H9 (cell line): ENCODE results near the gene SAFB. TPM values are rescaled to one million over a fixed set of nuclear protein-coding genes. Genes with fewer than 3 reads are reported as not detected.

Experiments
- DNase-seq: peaks from one replicate; pipeline ENCODE4 v3.0.0-alpha.2; 2017
- H2AFZ ChIP-seq: one replicate; pipeline ENCODE4 v1.6.1; 2013; ENCODE audit warnings: mild to moderate bottlenecking, low read length, control low read depth, moderate library complexity
- H2AK5ac ChIP-seq: 2 replicates; pipeline ENCODE4 v1.6.1; 2013; ENCODE audit warnings: low read length, control low read depth, mixed read lengths; ENCODE audit not compliant: insufficient read length
- H2BK120ac ChIP-seq: one replicate; pipeline ENCODE4 v1.6.1; 2013; ENCODE audit warnings: low read depth, mild to moderate bottlenecking, low read length, control low read depth, inconsistent platforms; ENCODE audit not compliant: poor library complexity, severe bottlenecking
- H2BK12ac ChIP-seq: 2 replicates; pipeline ENCODE4 v1.6.1; 2013; ENCODE audit warnings: low read length, control low read depth, mixed read lengths, low read depth; ENCODE audit not compliant: insufficient read length
- H2BK15ac ChIP-seq: 2 replicates; pipeline ENCODE4 v1.6.1; 2013; ENCODE audit warnings: low read depth, low read length, control low read depth
- H2BK20ac ChIP-seq: one replicate; pipeline ENCODE4 v1.6.1; 2013; ENCODE audit warnings: low read depth, mild to moderate bottlenecking, low read length, control low read depth, inconsistent platforms; ENCODE audit not compliant: poor library complexity, severe bottlenecking
- H2BK5ac ChIP-seq: 2 replicates; pipeline ENCODE4 v1.6.1; 2013; ENCODE audit warnings: low read length, control low read depth, mixed read lengths; ENCODE audit not compliant: insufficient read length
- H3K14ac ChIP-seq: 2 replicates; pipeline ENCODE4 v1.6.1; 2013; ENCODE audit warnings: low read length, control low read depth; ENCODE audit not compliant: insufficient read depth
- H3K18ac ChIP-seq: 2 replicates; pipeline ENCODE4 v1.6.1; 2013; ENCODE audit warnings: low read depth, mild to moderate bottlenecking, mixed read lengths, low read length, control low read depth; ENCODE audit not compliant: insufficient read length
- H3K23ac ChIP-seq: 2 replicates; pipeline ENCODE4 v1.6.1; 2013; ENCODE audit warnings: low read length, control low read depth, mixed read lengths, low read depth; ENCODE audit not compliant: insufficient read length
- H3K23me2 ChIP-seq: 2 replicates; pipeline ENCODE4 v1.6.1; 2013; ENCODE audit warnings: low read depth, mild to moderate bottlenecking, mixed read lengths, low read length, control low read depth; ENCODE audit not compliant: insufficient read length, poor library complexity, severe bottlenecking
- H3K27ac ChIP-seq: 2 replicates; pipeline ENCODE4 v1.5.1; 2013; ENCODE audit warnings: low read length, control low read depth, mixed read lengths, low read depth; ENCODE audit not compliant: insufficient read length
- H3K27me3 ChIP-seq: 2 replicates; pipeline ENCODE4 v1.6.1; 2013; ENCODE audit warnings: low read length, control low read depth, inconsistent platforms; ENCODE audit not compliant: insufficient read depth
- H3K4ac ChIP-seq: 2 replicates; pipeline ENCODE4 v1.6.1; 2013; ENCODE audit warnings: low read depth, mild to moderate bottlenecking, control low read depth, inconsistent platforms, low read length, moderate library complexity
- H3K4me1 ChIP-seq: 2 replicates; pipeline ENCODE4 v1.6.1; 2013; ENCODE audit warnings: low read length, control low read depth, inconsistent platforms; ENCODE audit not compliant: insufficient read depth
- H3K4me2 ChIP-seq: 2 replicates; pipeline ENCODE4 v1.6.1; 2013; ENCODE audit warnings: low read length, control low read depth, mixed read lengths; ENCODE audit not compliant: insufficient read length, insufficient read depth
- H3K56ac ChIP-seq: 2 replicates; pipeline ENCODE4 v1.6.1; 2013; ENCODE audit warnings: low read depth, mild to moderate bottlenecking, mixed read lengths, low read length, control low read depth; ENCODE audit not compliant: insufficient read length
- H3K79me1 ChIP-seq: 2 replicates; pipeline ENCODE4 v1.6.1; 2013; ENCODE audit warnings: low read depth, mild to moderate bottlenecking, moderate library complexity, low read length, control low read depth, inconsistent platforms; ENCODE audit not compliant: insufficient read depth, poor library complexity, severe bottlenecking
- H3K79me2 ChIP-seq: 2 replicates; pipeline ENCODE4 v1.6.1; 2013; ENCODE audit warnings: low read length, control low read depth, inconsistent platforms; ENCODE audit not compliant: insufficient read depth
- H3K9ac ChIP-seq: 2 replicates; pipeline ENCODE4 v1.6.1; 2013; ENCODE audit warnings: low read length, control low read depth, mixed read lengths; ENCODE audit not compliant: insufficient read length; ENCODE audit errors: extremely low read depth
- H3K9me3 ChIP-seq: one replicate; pipeline ENCODE4 v1.6.1; 2013; ENCODE audit warnings: low read depth, low read length, inconsistent platforms; ENCODE audit not compliant: control insufficient read depth
- H3T11ph ChIP-seq: one replicate; pipeline ENCODE4 v1.6.1; 2013; ENCODE audit warnings: mild to moderate bottlenecking, low read length, control low read depth, inconsistent platforms
- H4K20me1 ChIP-seq: one replicate; pipeline ENCODE4 v1.6.1; 2013; ENCODE audit not compliant: control insufficient read depth, insufficient read length, insufficient read depth
- H4K5ac ChIP-seq: 2 replicates; pipeline ENCODE4 v1.6.1; 2013; ENCODE audit warnings: low read depth, mild to moderate bottlenecking, mixed read lengths, low read length, control low read depth; ENCODE audit not compliant: insufficient read length
- H4K8ac ChIP-seq: replicated peaks from 2 replicates; pipeline ENCODE4 v1.6.1; 2013; ENCODE audit warnings: low read length, control low read depth, mixed read lengths, low read depth; ENCODE audit not compliant: insufficient read length
- H4K91ac ChIP-seq: 2 replicates; pipeline ENCODE4 v1.6.1; 2013; ENCODE audit warnings: low read depth, mild to moderate bottlenecking, moderate library complexity, mixed read lengths, low read length, control low read depth; ENCODE audit not compliant: insufficient read length
- H3K27ac Mint-ChIP-seq, 3 experiments: 2 replicates in 2 of 3; 3 replicates in 1 of 3; pipeline ENCODE4 v1.8.0; 2020 to 2021; ENCODE audit warnings: mixed read lengths in 3 of 3, mild to moderate bottlenecking in 1 of 3, moderate library complexity in 1 of 3
- H3K27me3 Mint-ChIP-seq: 2 replicates; pipeline ENCODE4 v1.8.0; 2021; ENCODE audit warnings: low read depth, mild to moderate bottlenecking, moderate library complexity, mixed read lengths
- H3K36me3 Mint-ChIP-seq, 3 experiments: 2 replicates in 2 of 3; 3 replicates in 1 of 3; pipeline ENCODE4 v1.8.0; 2020 to 2021; ENCODE audit warnings: low read depth in 3 of 3, mixed read lengths in 3 of 3; ENCODE audit not compliant: insufficient read depth in 1 of 3
- H3K4me1 Mint-ChIP-seq, 2 experiments: 2 replicates each; pipeline ENCODE4 v1.8.0; 2020; ENCODE audit warnings: mixed read lengths in 2 of 2
- H3K4me3 Mint-ChIP-seq, 2 experiments: 2 replicates in 1 of 2; 3 replicates in 1 of 2; pipeline ENCODE4 v1.8.0; 2020 to 2021; ENCODE audit warnings: mild to moderate bottlenecking in 2 of 2, mixed read lengths in 2 of 2, moderate library complexity in 1 of 2
- H3K9me3 Mint-ChIP-seq, 2 experiments: 2 replicates in 1 of 2; 3 replicates in 1 of 2; pipeline ENCODE4 v1.8.0; 2020; ENCODE audit warnings: mild to moderate bottlenecking in 2 of 2, mixed read lengths in 2 of 2, moderate library complexity in 1 of 2
- WGBS: extraction: QIAGEN DNeasy Blood & Tissue Kit; methylation state at CpG from one replicate; pipeline ENCODE4 v1.1.7; 2013; ENCODE audit warnings: missing lambda C conversion rate, low lambda C conversion rate, mixed read lengths; ENCODE audit not compliant: insufficient read length; ENCODE audit errors: extremely low coverage; 5-methylcytosine and 5-hydroxymethylcytosine counted together
- total RNA-seq: library from RNA; stranded (reverse); gene quantifications from 2 replicates; pipeline ENCODE4 v1.2.1, GENCODE V29; 2021
- TF ChIP-seq, protein P1 (sequence below): fragments of 200-600 bp; sonication (generic); conservative IDR thresholded peaks from 3 replicates; pipeline ENCODE4 v1.8.0; 2021; ENCODE audit warnings: antibody characterized with exemption, mild to moderate bottlenecking

SAFB gene
- total RNA-seq, 1 experiment from 2014 or later: 110 TPM

DNA sequence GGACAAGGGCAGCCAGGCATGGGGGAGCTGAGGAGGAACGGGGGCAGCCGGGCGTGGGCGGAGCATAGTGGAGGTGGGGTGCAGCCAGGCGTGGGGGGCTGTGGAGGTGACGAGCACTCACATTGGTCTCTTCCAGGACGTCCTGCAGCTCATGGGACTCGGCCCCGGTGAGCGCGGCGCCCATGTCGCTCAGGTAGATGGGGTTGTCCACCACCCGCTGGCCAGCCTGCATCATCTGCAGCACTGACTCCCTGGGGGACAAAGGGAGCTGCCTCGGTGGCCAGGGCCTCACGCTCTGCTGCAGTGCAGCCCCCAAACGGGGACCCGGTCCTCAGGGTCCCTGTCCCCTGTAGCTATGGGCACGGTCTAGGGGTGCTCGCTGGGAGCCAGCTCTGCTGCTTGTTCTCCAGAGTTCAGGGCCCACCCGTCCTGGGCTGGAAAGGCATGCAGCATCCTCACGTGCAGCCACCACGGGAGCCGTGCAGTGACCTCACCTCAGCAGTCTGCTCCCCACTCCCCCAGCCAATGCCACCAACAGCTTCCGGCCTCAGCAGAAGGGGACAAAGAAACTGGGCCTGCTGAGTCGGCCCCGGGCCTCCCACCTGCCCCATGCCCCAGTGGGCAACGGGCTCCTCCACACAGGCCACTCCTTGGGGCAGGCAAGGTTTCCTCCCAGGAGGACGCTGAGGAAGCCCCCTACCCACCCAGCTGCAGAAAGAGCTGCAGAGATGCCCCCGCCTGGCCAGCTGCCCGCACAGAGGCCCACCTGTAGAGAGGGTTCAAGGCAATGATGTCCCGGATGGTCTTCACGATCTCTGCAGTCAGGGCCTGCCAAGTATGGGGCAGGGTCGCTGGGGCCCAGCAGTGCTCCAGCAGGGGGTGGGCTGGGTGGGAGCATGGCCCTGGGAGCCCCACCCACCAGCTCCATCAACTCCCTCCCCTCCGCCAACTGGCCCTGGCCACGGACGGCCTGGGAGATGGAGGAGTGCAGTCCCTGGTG lies 85.0 kb downstream of the SAFB start:
- no peak overlapping the region for H3T11ph ChIP-seq
- no peaks in the 10 kb centered on the region for H3K9me3 ChIP-seq
- no peak overlapping the region for H2BK12ac ChIP-seq
- H3K27me3 ChIP-seq: no peaks in the 10 kb centered on the region
- no peaks in the 10 kb centered on the region; the same call in 1 of the 2 replicates for H3K27me3 Mint-ChIP-seq
- H4K91ac ChIP-seq: no peak overlapping the region
- no peak overlapping the region for H3K27ac ChIP-seq
- no peak overlapping the region for H3K4me2 ChIP-seq
- no peak overlapping the region for H2AK5ac ChIP-seq
- H3K4ac ChIP-seq: no peak overlapping the region
- H3K27ac Mint-ChIP-seq: no peak overlapping the region
- no peak overlapping the region for H3K4me3 Mint-ChIP-seq
- no peak overlapping the region for H3K14ac ChIP-seq
- no peak overlapping the region for H2BK20ac ChIP-seq
- H3K79me2 ChIP-seq: no peaks in the 10 kb centered on the region
- H4K5ac ChIP-seq: no peak overlapping the region
- H4K20me1 ChIP-seq: no peaks in the 10 kb centered on the region
- no peak overlapping the region for H2BK15ac ChIP-seq
- H3K18ac ChIP-seq: no peak overlapping the region
- no peak overlapping the region for H3K9ac ChIP-seq
- H2BK120ac ChIP-seq: no peak overlapping the region
- H3K23ac ChIP-seq: no peak overlapping the region
- no peak overlapping the region for H3K56ac ChIP-seq
- no peaks in the 10 kb centered on the region for H3K4me1 ChIP-seq
- H3K23me2 ChIP-seq: peaks cover 2% of the 10 kb centered on the region
- no peak overlapping the region for H2BK5ac ChIP-seq
- H3K36me3 Mint-ChIP-seq: peaks cover 48 to 92% (median 74%) of the 10 kb centered on the region in 3 experiments
- no peak overlapping the region for H2AFZ ChIP-seq
- H4K8ac ChIP-seq: no peak overlapping the region
- H3K4me1 Mint-ChIP-seq: no peaks in the 10 kb centered on the region
- TF ChIP-seq, protein P1, sequence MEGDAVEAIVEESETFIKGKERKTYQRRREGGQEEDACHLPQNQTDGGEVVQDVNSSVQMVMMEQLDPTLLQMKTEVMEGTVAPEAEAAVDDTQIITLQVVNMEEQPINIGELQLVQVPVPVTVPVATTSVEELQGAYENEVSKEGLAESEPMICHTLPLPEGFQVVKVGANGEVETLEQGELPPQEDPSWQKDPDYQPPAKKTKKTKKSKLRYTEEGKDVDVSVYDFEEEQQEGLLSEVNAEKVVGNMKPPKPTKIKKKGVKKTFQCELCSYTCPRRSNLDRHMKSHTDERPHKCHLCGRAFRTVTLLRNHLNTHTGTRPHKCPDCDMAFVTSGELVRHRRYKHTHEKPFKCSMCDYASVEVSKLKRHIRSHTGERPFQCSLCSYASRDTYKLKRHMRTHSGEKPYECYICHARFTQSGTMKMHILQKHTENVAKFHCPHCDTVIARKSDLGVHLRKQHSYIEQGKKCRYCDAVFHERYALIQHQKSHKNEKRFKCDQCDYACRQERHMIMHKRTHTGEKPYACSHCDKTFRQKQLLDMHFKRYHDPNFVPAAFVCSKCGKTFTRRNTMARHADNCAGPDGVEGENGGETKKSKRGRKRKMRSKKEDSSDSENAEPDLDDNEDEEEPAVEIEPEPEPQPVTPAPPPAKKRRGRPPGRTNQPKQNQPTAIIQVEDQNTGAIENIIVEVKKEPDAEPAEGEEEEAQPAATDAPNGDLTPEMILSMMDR: no peak
- no peak for DNase-seq
- WGBS: no CpG with 5 or more reads among the region's 37 CpGs
- no peaks in the 10 kb centered on the region for H3K79me1 ChIP-seq
- 0 out of 5 replicates have a peak, but pooled peaks cover 0 to 3% of the 10 kb centered on the region in 2 experiments for H3K9me3 Mint-ChIP-seq
